Calu3 (cell line): ENCODE measurements around the gene RFX3. TPM values are rescaled to one million over a fixed set of nuclear protein-coding genes. Genes with fewer than 3 reads are reported as not detected.

Experiments used
- BruUV-seq: library from RNA; stranded (reverse); fragments of 400-500 nt; replicated peaks from 2 replicates; lab custom pipeline; 2021; lab: Mats Ljungman, UMichigan
- CTCF ChIA-PET: fragments of 300-600 bp; sonication (Branson Sonifier 250); formaldehyde crosslinking; loops from one replicate; lab custom pipeline; 2022; ENCODE audit warnings: antibody characterized with exemption; lab: Charles Lee
- DNase-seq: peaks from one replicate; pipeline ENCODE4 v3.0.0; 2022
- H3K27ac Mint-ChIP-seq: one replicate; pipeline ENCODE4 v1.8.0; 2022; ENCODE audit warnings: mixed read lengths; ENCODE audit not compliant: unreplicated experiment
- H3K27me3 Mint-ChIP-seq: one replicate; pipeline ENCODE4 v1.8.0; 2022; ENCODE audit warnings: mixed read lengths; ENCODE audit not compliant: unreplicated experiment
- H3K36me3 Mint-ChIP-seq: one replicate; pipeline ENCODE4 v1.8.0; 2022; ENCODE audit warnings: mild to moderate bottlenecking, moderate library complexity, mixed read lengths; ENCODE audit not compliant: insufficient read depth, unreplicated experiment
- H3K4me1 Mint-ChIP-seq: one replicate; pipeline ENCODE4 v1.8.0; 2022; ENCODE audit warnings: mild to moderate bottlenecking, low read depth, mixed read lengths; ENCODE audit not compliant: unreplicated experiment
- H3K4me3 Mint-ChIP-seq: one replicate; pipeline ENCODE4 v1.8.0; 2022; ENCODE audit warnings: mild to moderate bottlenecking, low read depth, moderate library complexity, mixed read lengths; ENCODE audit not compliant: unreplicated experiment
- H3K9me3 Mint-ChIP-seq: one replicate; pipeline ENCODE4 v1.8.0; 2022; ENCODE audit warnings: low read depth, mixed read lengths; ENCODE audit not compliant: unreplicated experiment
- CTCF ChIP-seq: fragments of 200-600 bp; IDR thresholded peaks from one replicate; pipeline ENCODE4 v1.8.0; 2022; ENCODE audit warnings: antibody characterized with exemption; ENCODE audit not compliant: unreplicated experiment
- intact Hi-C: fragments of 100-400 bp; cut with micrococcal nuclease; formaldehyde crosslinking; loops from one replicate; pipeline ENCODE4 v1.10.0; 2022; ENCODE audit not compliant: unreplicated experiment
- total RNA-seq: library from RNA; stranded (reverse); gene quantifications from 2 replicates; pipeline ENCODE4 v1.2.3, GENCODE V29; 2022

Gene RFX3
- total RNA-seq, 1 experiment from 2014 or later: 10.1 TPM

GRCh38 chr9:3513265-3513818, 12.5 kb downstream of the RFX3 start:
- Mint-ChIP-seq H3K9me3 (no peaks in the 10 kb centered on the region), H3K4me1 (peaks cover 9% of the 10 kb centered on the region), H3K36me3 (peaks cover 5% of the 10 kb centered on the region), H3K27ac (no peak overlapping the region), H3K4me3 (no peak overlapping the region), H3K27me3 (no peaks in the 10 kb centered on the region)
- TF ChIP-seq CTCF: no peak
- CTCF ChIA-PET: no interaction called here
- BruUV-seq: no TSS peak
- no peak for DNase-seq
- intact Hi-C loops: no loop called here

DNA sequence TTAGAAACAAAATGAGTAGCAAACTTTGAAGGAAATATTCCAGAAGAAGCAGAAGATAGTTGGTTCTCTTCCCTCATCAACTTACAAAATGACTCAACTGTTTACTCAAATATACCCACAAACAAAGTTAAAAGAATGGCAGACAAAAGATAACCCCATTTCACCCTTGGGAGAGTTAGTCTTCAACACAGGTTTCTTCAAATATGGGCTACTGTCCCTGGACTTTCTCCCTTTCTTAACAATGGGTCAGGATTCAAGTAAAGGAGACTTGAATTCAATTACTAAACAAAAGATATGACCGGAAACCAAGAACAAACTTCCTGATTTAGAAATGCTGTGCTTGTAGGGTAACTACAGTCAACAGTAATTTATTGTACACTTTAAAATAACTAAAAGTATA, 14.2 kb downstream of the RFX3 start:
- Mint-ChIP-seq H3K27me3 (no peaks in the 10 kb centered on the region), H3K9me3 (no peaks in the 10 kb centered on the region), H3K4me1 (peaks cover 9% of the 10 kb centered on the region), H3K4me3 (no peak overlapping the region), H3K27ac (no peak overlapping the region), H3K36me3 (no peaks in the 10 kb centered on the region)
- TF ChIP-seq CTCF: no peak
- intact Hi-C loops: no loop called here
- no TSS peak for BruUV-seq
- no peak for DNase-seq
- CTCF ChIA-PET: no interaction called here

DNA sequence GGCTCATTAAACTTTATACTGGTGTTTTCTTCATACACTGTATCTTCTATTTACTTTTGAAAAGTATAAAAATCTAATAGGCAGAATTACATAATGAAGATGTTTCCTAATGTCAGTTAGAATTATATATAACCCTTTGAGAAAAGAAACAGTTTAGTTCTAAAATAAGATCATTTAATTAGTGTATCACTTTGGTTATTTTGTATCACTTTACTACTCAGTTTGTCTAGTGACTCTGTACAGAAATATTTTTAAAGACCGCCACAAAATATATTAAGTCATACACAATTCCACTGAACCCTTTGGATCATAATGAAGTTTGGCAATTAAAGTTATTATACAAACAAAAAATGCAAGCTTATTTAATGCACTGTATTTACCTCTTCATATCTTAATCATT, 15.0 kb downstream of the RFX3 start:
- Mint-ChIP-seq H3K4me1 (peaks cover 9% of the 10 kb centered on the region), H3K27ac (no peak overlapping the region), H3K4me3 (no peak overlapping the region), H3K9me3 (no peaks in the 10 kb centered on the region), H3K36me3 (no peaks in the 10 kb centered on the region), H3K27me3 (no peaks in the 10 kb centered on the region)
- CTCF ChIA-PET: no interaction called here
- intact Hi-C loops: no loop called here
- no peak for DNase-seq
- no peak for TF ChIP-seq CTCF
- BruUV-seq: no TSS peak

DNA sequence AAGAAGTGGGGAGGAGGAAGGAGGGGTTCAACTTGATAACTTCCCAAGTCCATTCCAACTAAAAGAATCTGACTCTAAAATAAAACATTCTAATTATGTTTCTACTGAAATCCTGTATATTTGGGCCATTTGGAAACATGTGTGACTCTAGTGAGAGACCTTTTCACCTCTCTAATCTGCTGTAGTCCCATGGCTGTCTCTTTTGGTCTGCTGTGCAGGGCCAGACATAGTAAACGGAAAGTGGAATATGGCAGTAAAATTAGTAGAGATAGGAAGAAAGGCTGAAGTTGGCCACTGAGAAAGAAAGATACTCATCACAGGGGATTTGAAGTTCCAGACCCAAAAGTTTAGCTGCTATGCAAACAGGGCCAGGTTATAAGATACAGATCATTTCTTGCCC, 15.9 kb downstream of the RFX3 start:
- H3K27ac Mint-ChIP-seq: no peak overlapping the region
- no peaks in the 10 kb centered on the region for H3K36me3 Mint-ChIP-seq
- no TSS peak for BruUV-seq
- no peaks in the 10 kb centered on the region for H3K27me3 Mint-ChIP-seq
- intact Hi-C loops: no loop called here
- no peak overlapping the region for H3K4me3 Mint-ChIP-seq
- no peak for TF ChIP-seq CTCF
- CTCF ChIA-PET: no interaction called here
- no peak for DNase-seq
- no peaks in the 10 kb centered on the region for H3K9me3 Mint-ChIP-seq
- peaks cover 9% of the 10 kb centered on the region for H3K4me1 Mint-ChIP-seq
